Ishikawa (cell line): ENCODE data around the gene LTC4S.

Experiments used
- CEBPB ChIP-seq: IDR thresholded peaks from 2 replicates; pipeline ENCODE4 v1.6.1; 2012
- RAD21 ChIP-seq: IDR thresholded peaks from 2 replicates; pipeline ENCODE4 v1.6.1; 2012; ENCODE audit warnings: low read depth
- TEAD4 ChIP-seq: IDR thresholded peaks from 2 replicates; pipeline ENCODE4 v1.6.1; 2012
- TF ChIP-seq, protein P1 (sequence below): IDR thresholded peaks from 2 replicates; pipeline ENCODE4 v1.6.1; 2012; ENCODE audit warnings: low read depth, mild to moderate bottlenecking

DNA sequence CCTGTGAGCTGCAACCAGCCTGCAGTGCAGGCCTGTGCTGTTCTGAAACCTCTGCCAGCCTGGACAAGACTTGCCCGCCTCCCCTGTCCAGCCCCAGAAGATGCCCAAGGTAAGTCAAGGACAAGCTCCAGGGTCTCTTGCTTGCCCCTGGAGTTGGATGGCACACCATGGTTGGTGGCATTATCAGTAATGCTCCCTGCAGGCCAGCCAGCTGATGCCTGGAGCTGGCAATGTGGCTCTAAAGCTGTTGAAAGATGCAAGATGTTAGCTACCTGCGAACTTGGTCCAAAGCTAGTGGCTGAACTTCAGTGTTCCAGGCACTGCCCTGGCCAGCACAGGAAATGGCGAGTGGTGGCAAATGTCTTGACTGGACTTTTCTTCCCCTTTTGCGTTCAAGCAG, 14.0 kb upstream of the LTC4S start:
- TF ChIP-seq TEAD4, result no peak
- TF ChIP-seq CEBPB, result no peak
- no peak for TF ChIP-seq RAD21
- TF ChIP-seq, protein P1, sequence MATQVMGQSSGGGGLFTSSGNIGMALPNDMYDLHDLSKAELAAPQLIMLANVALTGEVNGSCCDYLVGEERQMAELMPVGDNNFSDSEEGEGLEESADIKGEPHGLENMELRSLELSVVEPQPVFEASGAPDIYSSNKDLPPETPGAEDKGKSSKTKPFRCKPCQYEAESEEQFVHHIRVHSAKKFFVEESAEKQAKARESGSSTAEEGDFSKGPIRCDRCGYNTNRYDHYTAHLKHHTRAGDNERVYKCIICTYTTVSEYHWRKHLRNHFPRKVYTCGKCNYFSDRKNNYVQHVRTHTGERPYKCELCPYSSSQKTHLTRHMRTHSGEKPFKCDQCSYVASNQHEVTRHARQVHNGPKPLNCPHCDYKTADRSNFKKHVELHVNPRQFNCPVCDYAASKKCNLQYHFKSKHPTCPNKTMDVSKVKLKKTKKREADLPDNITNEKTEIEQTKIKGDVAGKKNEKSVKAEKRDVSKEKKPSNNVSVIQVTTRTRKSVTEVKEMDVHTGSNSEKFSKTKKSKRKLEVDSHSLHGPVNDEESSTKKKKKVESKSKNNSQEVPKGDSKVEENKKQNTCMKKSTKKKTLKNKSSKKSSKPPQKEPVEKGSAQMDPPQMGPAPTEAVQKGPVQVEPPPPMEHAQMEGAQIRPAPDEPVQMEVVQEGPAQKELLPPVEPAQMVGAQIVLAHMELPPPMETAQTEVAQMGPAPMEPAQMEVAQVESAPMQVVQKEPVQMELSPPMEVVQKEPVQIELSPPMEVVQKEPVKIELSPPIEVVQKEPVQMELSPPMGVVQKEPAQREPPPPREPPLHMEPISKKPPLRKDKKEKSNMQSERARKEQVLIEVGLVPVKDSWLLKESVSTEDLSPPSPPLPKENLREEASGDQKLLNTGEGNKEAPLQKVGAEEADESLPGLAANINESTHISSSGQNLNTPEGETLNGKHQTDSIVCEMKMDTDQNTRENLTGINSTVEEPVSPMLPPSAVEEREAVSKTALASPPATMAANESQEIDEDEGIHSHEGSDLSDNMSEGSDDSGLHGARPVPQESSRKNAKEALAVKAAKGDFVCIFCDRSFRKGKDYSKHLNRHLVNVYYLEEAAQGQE, result no peak
